ENCODE measurements around the gene RRP15. TPM values are rescaled to one million over a fixed set of nuclear protein-coding genes. Genes with fewer than 3 reads are reported as not detected.

The RRP15 gene
- total RNA-seq, 6 donors from 2014 or later, result 1.0 to 16.9 (median 11.6) TPM

GRCh38 chr1:218273762-218274479, 11.2 kb upstream of the RRP15 start:
- Histone ChIP-seq H3K27me3 (no peaks in the 10 kb centered on the region), H3K36me3 (no peaks in the 10 kb centered on the region), H3K4me3 (no peak overlapping the region), H3K27ac (no peak overlapping the region), H3K9me3 (no peaks in the 10 kb centered on the region), H3K4me1 (no peaks in the 10 kb centered on the region)
- ATAC-seq (ENCODE audit: low FRiP score in 2 of 2), result no peak
- DNase-seq, result no peak
- WGBS, 2 donors, result 63 to 72% methylated on average over 3 of the region's 3 CpGs
- TF ChIP-seq POLR2A (IDR thresholded peaks at IDR 0.05), result no peak
- no peak for TF ChIP-seq CTCF (IDR thresholded peaks at IDR 0.05)
- TF ChIP-seq POLR2AphosphoS5 (IDR thresholded peaks at IDR 0.05), result no peak

GRCh38 chr1:218274511-218274910, 10.6 kb upstream of the RRP15 start:
- no peaks in the 10 kb centered on the region for H3K4me1 ChIP-seq
- no peaks in the 10 kb centered on the region for H3K36me3 ChIP-seq
- TF ChIP-seq POLR2AphosphoS5 (IDR thresholded peaks at IDR 0.05) (no peak), POLR2A (IDR thresholded peaks at IDR 0.05) (no peak), EP300 (IDR thresholded peaks at IDR 0.05) (no peak), CTCF (IDR thresholded peaks at IDR 0.05) (no peak)
- 83 to 93% methylated on average over 2 of the region's 2 CpGs for WGBS, 2 donors
- DNase-seq, result no peak
- H3K9me3 ChIP-seq, result no peaks in the 10 kb centered on the region
- H3K27me3 ChIP-seq, result no peaks in the 10 kb centered on the region
- H3K27ac ChIP-seq, result no peak overlapping the region
- H3K4me3 ChIP-seq, result no peak overlapping the region
- ATAC-seq (ENCODE audit: low FRiP score in 2 of 2), result no peak

GRCh38 chr1:218275823-218276222, 9.3 kb upstream of the RRP15 start:
- Histone ChIP-seq H3K4me3 (no peak overlapping the region), H3K9me3 (no peaks in the 10 kb centered on the region), H3K4me1 (no peaks in the 10 kb centered on the region), H3K27ac (no peak overlapping the region), H3K36me3 (no peaks in the 10 kb centered on the region), H3K27me3 (no peaks in the 10 kb centered on the region)
- whole genome bisulfite sequencing, 2 donors, result 81 to 83% methylated on average over 2 of the region's 2 CpGs
- DNase-seq (no peak), ATAC-seq (ENCODE audit: low FRiP score in 2 of 2) (no peak)
- TF ChIP-seq POLR2AphosphoS5 (IDR thresholded peaks at IDR 0.05) (no peak), CTCF (IDR thresholded peaks at IDR 0.05) (no peak), POLR2A (IDR thresholded peaks at IDR 0.05) (no peak), EP300 (IDR thresholded peaks at IDR 0.05) (no peak)

- H3K9me3 ChIP-seq, result no peaks in the 10 kb centered on the region
- no peak overlapping the region for H3K4me3 ChIP-seq
- H3K36me3 ChIP-seq, result no peaks in the 10 kb centered on the region
- no peak for TF ChIP-seq POLR2AphosphoS5 (IDR thresholded peaks at IDR 0.05)
- TF ChIP-seq EP300 (IDR thresholded peaks at IDR 0.05), result no peak
- TF ChIP-seq POLR2A (IDR thresholded peaks at IDR 0.05), result no peak
- H3K4me1 ChIP-seq, result peaks cover 10 to 13% (median 12%) of the 10 kb centered on the region in 4 donors
- H3K27ac ChIP-seq, result no peak overlapping the region
- H3K27me3 ChIP-seq, result no peaks in the 10 kb centered on the region
- WGBS, 2 donors, result 92 to 97% methylated on average over 4 of the region's 4 CpGs
- DNase-seq (no peak), ATAC-seq (ENCODE audit: low FRiP score in 2 of 2) (no peak)
Measured at GRCh38 chr1:218281285-218281684, 3.8 kb upstream of the RRP15 start.

GRCh38 chr1:218284377-218284916, 646 bp upstream of the RRP15 start:
- Histone ChIP-seq H3K36me3 (no peaks in the 10 kb centered on the region), H3K27ac (peak overlapping the region; percentile 68 to 91 (median 85)), H3K4me1 (peaks cover 13 to 23% (median 19%) of the 10 kb centered on the region in 4 donors), H3K4me3 (peak overlapping the region; percentile 59 to 88 (median 84)), H3K9me3 (no peaks in the 10 kb centered on the region), H3K27me3 (no peaks in the 10 kb centered on the region)
- WGBS, 2 donors, result 13% methylated on average over 24 to 26 of the region's 26 CpGs
- no peak for TF ChIP-seq POLR2AphosphoS5 (IDR thresholded peaks at IDR 0.05)
- peak in 1 of 2 donors; percentile 68 for DNase-seq
- peak; percentile 49 to 55 for ATAC-seq (ENCODE audit: low FRiP score in 2 of 2)
